Stimulated activated naive CD8-positive, alpha-beta T cell treated with anti-CD3 and anti-CD28 coated beads, Interleukin-15, Interleukin-2, amounts not matched to agents 100 U/mL and 50 U/mL, for 24 hours (primary cell): Measurements from ENCODE around the gene CERCAM.
A peak's percentile ranks its signal among the peaks of the same experiment; 100 is the strongest.

Experiments used
- ATAC-seq: fragments of 150-1000 bp; cut with Tn5 transposase; one replicate; pipeline ENCODE4 v1.10.0; 2021
- DNase-seq: peaks from one replicate; pipeline ENCODE4 v3.0.0; 2021

The CERCAM gene, protein sequence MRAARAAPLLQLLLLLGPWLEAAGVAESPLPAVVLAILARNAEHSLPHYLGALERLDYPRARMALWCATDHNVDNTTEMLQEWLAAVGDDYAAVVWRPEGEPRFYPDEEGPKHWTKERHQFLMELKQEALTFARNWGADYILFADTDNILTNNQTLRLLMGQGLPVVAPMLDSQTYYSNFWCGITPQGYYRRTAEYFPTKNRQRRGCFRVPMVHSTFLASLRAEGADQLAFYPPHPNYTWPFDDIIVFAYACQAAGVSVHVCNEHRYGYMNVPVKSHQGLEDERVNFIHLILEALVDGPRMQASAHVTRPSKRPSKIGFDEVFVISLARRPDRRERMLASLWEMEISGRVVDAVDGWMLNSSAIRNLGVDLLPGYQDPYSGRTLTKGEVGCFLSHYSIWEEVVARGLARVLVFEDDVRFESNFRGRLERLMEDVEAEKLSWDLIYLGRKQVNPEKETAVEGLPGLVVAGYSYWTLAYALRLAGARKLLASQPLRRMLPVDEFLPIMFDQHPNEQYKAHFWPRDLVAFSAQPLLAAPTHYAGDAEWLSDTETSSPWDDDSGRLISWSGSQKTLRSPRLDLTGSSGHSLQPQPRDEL

DNA sequence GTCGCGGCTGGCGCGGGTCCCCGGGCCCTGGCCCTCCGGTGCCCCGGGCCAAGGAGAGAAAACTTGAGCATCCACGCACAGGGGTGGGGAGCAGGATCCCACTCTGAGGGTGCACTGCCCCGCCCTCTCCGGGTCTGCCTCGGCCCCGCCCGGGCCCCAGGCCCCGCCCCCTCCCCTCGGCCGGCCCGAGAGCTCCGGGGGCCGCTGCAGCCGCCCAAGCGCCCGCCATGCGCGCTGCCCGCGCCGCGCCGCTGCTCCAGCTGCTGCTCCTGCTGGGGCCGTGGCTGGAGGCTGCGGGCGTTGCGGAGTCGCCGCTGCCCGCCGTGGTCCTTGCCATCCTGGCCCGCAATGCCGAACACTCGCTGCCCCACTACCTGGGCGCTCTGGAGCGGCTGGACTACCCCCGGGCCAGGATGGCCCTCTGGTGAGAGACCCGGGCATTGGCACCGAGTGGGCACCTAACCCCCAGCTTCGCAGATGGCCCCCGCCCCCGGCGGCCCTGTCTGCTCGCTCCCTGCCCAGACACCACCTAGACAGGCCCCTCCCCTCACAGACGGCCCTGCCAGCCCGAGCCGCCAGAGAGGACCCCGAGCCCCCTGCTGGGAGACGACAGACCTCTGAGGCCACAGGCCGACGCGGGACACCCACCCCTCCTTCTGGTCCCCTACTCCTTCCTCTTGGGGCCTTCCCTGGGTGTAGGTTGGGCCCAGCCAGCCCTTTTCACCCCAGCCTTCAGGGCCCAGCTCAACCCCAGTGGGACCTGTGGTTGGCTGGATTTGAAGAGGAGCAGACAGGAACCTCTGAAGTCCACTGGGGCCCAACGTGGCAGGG, at the start of gene CERCAM:
CERCAM (plus strand) TSS at position 207 of the 831 bp plus-strand sequence; CDS start at position 228, 21 bp downstream.
- DNase-seq (peak; percentile 65), ATAC-seq (peak; percentile 76)

DNA sequence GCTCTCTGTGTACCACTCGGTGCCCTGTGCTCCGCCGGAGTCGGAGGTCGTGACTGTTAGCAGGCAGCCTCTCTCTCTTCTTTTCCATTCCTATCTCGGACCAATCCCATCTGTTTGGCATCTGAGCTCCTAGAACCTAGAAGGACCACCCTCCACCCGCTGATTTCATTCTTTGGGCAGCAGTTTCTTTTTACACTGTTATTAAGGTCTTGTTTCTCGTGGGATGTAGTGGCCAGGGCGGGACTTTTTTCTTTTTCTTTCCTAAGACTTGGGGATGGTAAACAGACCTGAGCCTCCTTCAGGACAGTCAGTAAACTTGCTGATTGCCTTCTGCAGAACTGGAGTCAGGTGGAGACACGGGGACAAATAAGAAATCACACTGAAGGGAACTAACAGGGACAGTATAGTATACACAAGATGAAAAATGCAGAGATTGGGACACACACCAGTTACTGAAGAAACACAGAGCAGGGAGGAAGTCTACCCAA, 49.0 kb upstream of the CERCAM start:
- ATAC-seq, result peak; percentile 46

DNA sequence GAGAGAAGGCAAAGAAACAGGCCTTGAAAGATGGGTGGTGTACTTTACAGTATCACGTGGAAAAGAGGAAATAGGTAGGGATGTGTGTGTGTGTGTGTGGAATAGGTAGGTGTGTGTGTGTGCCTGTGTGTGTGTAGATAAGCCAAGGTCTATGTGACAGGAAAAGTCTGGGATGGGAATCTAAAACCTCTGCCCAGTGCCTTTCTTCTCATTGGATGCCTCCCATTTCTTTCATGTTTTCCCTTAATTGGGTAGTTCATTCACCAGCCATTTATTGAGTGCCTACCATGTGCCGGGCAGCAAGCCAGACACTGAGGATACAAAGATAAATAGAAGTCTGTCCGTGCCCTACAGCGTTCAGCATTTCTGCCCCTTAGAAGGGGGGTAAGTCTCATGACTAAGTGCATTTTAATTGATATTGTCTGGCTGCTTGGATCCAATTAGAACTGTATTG, 48.4 kb upstream of the CERCAM start:
- ATAC-seq (no peak), DNase-seq (no peak)

More for the DNA sequence above, 49.0 kb upstream of the CERCAM start:
- no peak for DNase-seq

DNA sequence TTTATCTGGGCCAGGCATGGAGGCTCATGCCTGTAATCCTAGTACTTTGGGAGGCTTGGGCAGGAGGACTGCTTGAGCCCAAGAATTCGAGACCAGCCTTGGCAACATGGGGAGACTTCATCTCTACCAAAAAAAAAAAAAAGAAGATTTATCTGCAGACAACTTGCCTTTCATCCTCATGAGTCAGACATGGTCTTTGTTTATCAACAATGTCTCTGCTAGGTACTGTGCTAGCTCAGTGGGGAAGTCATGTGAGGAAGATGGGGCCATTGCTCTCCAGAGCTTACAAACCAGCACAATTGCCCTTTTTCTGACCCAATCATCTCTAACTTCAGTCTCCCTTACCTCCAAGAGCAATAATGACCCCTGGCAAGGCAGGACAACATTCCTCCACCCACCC, 47.9 kb upstream of the CERCAM start:
- no peak for DNase-seq

DNA sequence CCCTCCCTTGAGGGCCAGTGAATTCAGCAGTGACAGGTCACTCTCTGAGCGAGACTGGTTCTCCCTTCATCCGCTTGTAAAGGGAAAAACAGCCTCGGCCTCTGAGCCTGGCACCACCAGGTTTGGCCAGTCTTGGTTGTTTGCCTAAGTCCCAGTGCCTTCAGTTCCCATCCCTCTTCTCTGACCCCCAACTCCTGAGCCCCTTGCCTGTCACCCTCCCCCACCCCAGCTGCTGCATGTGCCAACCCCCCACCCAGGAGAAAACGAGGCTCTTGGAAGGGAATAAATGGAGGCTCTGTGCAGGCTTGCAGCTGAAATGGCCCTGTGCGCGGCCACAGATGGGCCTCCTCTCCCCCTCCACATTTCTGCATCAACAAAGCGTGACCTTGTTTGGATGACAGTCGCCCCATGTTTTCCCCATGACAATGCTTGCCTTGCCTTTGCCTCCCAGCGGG, 46.4 kb upstream of the CERCAM start:
- ATAC-seq (no peak), DNase-seq (no peak)

More for the DNA sequence above, 47.9 kb upstream of the CERCAM start:
- ATAC-seq, result no peak

DNA sequence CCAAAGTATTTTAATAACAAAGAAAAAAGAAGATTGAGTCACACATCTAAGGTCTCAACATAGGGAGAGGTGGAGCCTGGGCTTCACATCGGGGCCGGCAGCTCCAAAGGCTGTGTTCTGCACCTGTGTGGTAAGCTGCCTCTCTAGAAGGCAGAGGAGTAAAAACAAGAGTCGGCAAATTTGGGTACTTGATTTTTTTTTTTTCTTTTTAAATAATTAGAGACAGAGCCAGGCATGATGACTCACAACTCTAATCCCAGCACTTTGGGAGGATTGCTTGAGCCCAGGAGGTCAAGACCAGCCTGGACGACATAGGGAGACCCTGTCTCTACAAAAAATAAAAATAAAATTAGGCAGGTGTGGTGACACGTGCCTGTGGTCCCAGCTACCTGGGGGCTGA, 44.8 kb upstream of the CERCAM start:
- ATAC-seq (no peak), DNase-seq (no peak)

DNA sequence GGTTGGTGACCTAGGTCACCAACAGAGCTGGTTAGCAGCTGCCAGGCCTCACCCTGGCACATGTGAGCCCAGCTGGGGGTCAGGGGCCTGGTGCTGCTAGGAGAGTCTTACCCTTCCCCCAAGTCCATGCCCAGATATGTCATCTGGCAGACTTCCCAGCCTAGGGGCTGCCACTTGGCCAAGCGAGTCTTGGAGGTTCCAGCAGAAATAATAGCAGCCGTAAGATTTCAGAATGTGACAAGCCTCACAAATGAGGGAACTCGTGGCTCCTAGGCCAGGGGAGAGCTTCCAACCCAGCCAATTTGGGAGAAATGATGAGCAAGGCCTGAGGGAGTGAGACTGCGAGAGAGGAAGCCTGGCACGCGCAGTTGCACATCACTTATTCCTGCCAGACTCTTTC, 38.4 kb upstream of the CERCAM start:
- DNase-seq, result no peak
- no peak for ATAC-seq

DNA sequence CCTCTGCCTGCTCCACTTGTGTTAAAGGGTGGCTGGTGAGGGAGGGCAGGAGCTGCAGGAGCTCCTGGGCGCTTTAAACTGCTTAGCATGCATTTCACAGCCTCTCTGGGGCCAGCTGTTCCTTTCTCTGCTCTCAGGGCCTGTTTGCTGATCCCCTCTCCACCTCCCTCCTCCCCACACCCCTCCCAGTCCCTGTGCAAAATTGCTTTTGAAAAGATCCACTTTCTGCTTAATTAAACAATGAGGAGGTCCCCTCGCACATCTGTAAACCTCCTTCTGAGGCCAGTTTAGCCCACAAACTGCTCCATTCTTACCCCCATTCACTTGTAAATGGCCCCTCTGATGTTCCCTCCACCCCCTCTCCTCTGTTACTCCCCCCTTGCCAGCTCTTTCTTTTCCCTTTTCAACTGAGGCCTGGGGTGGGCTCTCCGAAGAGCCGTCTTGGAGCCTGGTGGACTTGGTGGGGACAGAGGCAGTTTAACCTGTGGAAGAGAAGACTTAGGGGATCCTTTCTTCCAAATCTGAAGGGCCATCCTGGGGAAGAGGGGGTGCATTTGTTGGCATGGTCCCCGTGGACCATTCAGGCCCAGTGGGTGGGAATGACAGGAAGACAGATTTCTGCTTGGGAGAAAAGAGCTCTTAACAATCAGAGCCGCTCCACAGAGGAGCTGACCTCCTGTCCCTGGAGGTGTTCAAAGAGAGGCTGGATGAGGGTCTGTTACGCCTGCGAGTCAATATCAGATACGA, 37.5 kb upstream of the CERCAM start:
- ATAC-seq, result no peak
- no peak for DNase-seq

DNA sequence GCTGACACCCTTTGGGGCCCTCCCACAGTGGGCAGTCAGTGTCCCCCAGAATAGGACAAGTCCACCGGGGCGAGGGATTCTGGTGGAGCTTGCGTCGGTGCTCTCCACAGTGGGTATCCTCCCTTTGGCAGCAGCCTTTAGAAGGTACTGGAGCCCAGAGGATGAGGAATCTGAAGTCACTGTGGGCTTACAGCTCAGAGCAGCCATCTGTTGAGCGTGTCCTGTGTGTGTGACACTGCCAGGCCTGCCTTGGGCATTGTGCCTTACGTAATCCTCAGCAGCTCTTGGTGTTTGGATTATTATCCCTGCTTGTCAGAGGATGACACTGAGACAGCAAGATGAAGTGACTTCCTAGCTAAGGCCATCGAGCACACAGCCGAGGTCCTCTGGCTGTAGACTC, 36.9 kb upstream of the CERCAM start:
- no peak for DNase-seq

DNA sequence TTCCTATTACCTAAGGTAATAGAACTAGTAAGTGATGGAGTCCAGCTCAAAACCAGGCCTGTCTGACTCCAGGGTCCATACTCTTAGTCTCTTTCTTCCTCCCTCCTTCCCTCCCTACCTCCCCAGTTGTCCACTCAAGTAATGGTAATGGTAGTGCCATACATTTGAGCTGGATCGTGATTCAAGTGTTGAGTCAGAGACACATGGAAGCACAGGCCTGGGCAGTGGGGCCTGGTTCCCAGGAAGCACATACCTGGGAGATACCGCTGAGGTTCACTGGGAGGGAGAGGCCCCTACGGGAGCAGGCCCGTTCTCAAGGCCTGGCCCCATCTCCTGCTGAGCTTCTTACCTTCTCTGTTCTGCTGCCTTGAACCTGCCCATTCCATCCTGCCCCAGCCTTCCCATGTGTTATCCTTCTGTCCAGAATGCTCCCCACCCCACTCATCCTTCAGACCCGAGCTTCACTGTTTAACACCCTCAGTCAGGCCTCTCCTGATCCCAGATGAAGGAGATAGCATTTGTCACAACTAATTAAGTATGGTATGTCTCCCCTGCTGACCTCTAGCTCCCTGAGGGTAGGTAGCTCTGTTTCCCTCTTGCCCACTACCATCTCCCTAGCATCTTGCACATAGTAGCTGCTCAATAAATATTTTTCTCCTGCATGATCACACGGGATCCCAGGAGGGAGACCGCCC, 35.7 kb upstream of the CERCAM start:
- DNase-seq (no peak), ATAC-seq (no peak)

More for the DNA sequence above, 36.9 kb upstream of the CERCAM start:
- ATAC-seq, result no peak

DNA sequence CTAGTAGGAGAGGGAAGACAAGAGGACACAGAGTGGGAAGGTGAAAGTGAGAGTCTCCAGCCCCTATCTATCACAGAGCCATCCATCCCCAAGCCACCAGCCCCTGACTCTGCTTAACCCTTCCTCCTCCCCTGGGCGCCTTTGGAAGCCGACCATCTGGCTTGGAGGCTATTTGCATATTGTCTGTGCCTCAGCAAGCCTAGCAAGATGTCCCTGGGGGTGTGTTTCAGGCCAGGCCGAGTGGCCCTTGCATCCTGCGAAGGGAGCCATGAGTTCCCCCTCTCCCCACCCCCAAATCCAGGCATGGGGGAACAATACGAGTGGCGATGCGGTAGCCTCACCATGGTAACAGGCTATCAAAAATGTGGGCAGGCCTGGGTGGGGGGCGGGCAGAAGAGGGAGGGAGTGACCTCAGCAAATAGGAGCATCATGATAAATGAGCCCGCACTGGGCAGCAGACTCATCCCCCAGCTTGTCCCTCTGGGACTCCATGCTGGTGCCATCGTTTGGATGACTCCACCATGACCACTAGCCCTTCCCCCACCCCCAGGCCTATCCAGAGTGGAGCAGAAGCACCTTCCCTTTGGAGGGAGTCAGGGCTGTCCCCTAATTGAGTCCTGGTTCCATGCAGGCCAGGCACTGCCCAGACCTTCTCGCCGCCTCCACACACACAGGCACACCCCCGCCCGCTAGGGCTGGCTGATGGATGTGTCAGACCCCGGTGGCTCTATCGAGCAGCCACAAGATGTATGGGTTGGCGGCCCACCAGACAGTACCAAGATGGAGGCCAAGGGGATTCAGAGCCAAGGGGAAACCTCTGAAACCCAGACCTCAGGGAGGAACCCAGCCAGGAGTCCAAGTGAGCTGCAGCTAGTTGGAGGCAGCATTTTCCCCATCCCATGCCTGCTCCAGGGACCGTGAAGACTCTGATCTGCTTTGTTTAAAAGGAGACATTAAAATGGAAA, 34.9 kb upstream of the CERCAM start:
- no peak for DNase-seq
- ATAC-seq, result no peak

DNA sequence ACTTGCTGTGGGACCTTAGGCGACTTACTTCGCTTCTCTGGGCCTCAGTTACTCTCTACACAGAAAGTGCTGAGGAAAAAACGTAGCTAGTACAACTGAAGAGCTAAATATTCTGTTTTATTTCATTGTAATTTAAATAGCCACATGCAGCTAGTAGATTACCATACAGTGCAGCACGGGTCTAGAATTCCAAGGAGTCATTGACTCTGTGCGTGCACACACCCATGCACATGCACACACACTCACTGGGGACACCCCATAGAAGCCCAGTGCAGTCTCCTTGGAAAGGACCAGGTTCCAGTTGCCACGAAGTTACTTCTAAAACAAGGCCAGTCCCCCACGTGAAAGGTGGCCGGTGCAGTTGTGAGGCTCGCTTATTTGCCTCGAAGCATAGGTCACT, 32.5 kb upstream of the CERCAM start:
- no peak for DNase-seq
- no peak for ATAC-seq

DNA sequence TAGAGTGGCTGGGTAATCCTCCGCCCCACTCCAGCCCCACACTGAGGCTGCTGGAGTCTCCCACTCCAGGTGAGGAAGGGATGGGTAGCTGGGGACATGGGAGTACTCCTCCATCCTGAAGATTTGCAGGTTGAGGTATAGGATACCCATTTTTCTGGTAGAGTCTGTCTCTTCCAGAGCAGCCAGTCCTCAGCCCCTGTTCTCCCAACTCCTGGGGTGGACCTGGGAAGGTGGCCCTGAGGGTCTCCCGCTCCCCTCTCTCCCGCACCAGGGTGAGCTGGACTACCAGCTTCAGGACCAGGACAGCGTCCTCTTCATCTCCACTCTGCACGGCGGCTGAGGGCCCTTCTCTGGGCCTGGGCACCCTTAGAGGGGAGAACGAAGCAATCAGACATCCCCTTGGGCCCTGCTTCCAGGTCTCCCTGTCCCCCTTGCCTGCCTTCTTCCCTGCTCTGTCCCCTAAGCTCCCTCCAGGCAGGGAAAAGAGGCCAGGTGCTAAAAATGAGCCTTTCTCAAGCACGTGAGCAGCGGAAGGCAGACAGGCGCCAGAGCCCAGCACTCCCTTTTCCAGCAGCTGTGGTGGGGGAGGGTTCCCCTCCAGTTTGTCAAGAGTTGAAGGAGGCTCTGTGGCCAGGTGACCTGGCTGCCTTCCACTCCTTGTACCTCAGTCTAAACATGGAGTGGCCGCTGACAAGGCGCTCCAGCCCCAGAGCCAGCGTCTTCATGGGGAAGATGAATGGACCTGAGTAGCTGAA, 31.1 kb upstream of the CERCAM start:
- DNase-seq (no peak), ATAC-seq (no peak)

DNA sequence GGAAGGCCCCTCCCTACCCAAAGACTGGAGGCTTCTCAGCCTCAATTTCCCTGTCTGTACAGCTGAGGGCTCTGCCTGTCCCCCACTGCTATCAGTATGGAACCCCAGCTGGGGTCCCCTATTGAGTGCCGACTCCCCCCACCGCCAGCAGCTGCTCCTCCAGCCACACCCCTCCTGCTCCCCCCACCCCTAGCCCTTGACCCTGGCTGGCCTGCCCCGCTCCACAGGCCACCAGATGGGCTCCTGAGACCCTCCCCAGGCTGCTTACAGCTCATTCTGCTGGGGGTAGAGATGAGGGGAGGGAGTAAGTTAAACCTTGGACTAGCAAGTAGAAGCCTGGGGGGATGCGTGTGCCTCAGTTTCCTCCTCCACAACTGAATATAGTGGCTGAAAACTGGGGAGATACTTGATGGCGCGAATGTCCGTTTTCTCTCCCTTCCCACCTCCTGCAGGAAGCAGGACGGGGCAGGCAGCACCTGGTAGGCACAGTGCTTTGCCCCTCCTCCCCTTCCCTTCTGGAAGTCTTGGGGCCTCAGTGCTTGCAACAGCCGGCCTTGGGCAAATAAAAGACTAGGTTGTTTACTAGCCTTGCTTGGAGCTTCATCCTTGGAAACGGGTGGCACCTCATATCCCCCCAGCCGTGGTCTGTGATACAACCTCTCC, 30.4 kb upstream of the CERCAM start:
- ATAC-seq (no peak), DNase-seq (no peak)

DNA sequence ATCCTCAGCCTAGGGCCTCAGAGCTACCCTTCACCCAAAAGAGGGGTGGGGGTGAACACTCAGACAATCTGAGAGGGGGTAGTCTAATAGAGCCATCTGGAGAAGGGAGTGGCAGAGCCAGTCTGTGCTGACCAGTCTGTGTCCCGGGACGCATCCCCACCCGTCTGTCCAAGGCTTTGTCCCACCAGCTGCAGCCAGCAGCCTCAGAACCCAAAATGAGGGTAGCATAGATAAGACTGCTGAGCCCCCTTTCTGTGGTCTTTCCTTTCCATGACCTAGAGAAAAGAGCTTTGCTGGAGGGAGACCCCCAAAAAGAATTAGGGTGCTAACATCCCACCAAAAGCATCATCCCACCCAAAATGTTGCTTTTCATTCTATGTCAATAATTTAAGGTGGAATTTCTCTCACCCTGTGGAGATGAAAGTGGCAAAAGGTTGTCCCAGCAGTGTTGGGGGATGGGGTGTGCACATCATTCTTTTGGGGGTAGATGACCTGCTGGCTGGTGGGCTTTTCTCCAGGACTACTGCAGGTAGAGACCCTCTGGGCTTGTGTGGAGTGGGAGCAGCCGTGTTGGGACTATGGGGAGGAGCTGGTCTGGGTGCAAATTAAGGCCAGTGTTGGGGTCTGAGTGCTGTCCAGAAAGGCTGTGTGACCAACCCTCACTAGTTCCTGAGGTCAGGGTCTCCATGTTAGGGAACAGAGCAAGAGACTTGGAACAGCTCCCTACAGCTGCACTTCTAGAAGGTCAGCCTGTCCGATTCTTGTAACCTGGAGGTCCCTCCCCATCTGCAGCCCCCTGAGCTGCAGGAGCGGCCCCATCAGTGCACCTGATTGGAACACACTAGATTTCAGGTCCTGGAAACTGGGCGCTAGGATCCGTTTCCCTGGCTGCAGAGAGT, 29.6 kb upstream of the CERCAM start:
- no peak for ATAC-seq
- DNase-seq, result no peak

DNA sequence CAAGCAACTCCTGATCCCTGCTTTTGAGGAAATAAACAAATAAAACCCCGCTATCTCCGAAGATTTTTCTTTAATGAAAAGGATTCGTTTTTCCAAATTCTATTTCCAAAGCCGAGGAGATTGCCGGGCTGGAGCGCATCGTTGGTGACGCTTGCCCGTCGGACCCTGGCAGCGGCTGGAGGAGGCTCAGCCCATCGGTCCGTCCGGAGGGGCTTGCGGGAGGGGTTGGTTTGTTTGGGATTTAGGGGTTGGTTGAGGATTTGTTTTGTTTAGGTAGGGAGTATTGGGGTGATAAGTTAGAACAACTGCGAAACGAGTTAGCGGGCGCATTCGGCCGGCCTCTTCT, 28.7 kb upstream of the CERCAM start:
- no peak for DNase-seq
- ATAC-seq, result no peak

DNA sequence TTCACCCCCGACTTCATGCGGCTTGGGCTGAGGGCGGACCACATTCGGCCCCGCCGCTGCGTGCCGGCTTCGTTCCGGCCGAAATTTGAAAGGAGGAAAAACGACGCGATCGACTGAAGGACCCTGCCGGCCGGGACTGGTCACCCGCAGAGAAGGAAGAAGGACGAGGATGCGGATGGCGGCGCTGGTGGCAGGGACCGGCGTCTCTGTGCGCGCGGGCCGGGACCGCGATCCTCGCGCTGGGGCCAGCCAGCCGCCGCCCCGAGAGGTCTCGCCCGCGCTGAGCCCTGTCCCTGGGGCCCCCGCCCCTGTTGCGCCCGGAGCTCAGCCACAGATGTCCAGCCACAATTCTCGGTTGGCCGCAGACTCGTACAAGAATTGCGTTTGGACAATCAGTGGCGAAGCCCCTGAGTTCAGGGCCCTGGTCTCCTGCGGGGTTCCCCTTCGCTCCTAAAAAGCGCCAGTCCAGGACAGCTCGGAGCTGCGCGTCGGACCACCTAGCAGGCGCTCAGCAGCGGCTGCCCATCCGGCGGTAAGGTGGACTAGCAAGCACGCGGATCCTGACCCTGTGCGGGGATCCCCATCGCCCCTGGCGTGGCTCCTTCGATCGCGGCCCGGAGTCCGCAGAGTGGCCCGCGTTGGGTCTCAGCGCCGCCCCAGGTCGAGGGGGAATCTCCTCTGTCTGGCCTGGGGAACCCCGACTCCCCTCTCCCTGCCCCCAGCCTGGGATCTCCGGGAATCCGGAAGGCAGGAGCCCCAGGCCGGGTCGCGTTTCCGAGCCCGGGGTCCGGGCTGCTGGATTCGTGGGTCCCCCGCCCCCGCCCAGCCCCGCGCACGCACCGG, 28.1 kb upstream of the CERCAM start:
- DNase-seq, result no peak
- no peak for ATAC-seq
